SK-N-SH treated with all-trans-retinoic acid at 6 μM for 48 hours (cell line): ENCODE data around the gene STARD3.

Source experiments
- ATAC-seq: fragments of 200-7000 bp; cut with Tn5 transposase; 3 replicates; pipeline ENCODE4 v1.9.1; 2020; ENCODE audit warnings: mild to moderate bottlenecking, moderate library complexity
- ARNTL ChIP-seq: fragments of 450-650 bp; formaldehyde crosslinking; IDR thresholded peaks from 2 replicates; pipeline ENCODE4 v1.5.0; 2020; ENCODE audit warnings: low read depth, mild to moderate bottlenecking, moderate library complexity, borderline replicate concordance
- BACH2 ChIP-seq: fragments of 250-450 bp; sonication (Bioruptor Pico); IDR thresholded peaks from 2 replicates; pipeline ENCODE4 v1.9.0; 2021; ENCODE audit warnings: mild to moderate bottlenecking, borderline replicate concordance
- CREB5 ChIP-seq: fragments of 250-450 bp; sonication (Bioruptor Pico); IDR thresholded peaks from 2 replicates; pipeline ENCODE4 v1.5.1; 2020; ENCODE audit warnings: low read depth, mild to moderate bottlenecking, moderate library complexity
- CSDC2 ChIP-seq: fragments of 250-450 bp; sonication (Bioruptor Pico); IDR thresholded peaks from 2 replicates; pipeline ENCODE4 v1.5.0; 2020; ENCODE audit warnings: mild to moderate bottlenecking, moderate library complexity
- CSRNP3 ChIP-seq: fragments of 250-450 bp; sonication (Bioruptor Pico); IDR thresholded peaks from 2 replicates; pipeline ENCODE4 v1.5.1; 2021; ENCODE audit warnings: mild to moderate bottlenecking, moderate library complexity
- ESRRG ChIP-seq: fragments of 250-450 bp; sonication (Bioruptor Pico); IDR thresholded peaks from 2 replicates; pipeline ENCODE4 v1.6.1; 2021; ENCODE audit warnings: mild to moderate bottlenecking
- GLIS3 ChIP-seq: fragments of 250-450 bp; sonication (Bioruptor Pico); IDR thresholded peaks from 2 replicates; pipeline ENCODE4 v1.5.0; 2020; ENCODE audit warnings: mild to moderate bottlenecking, moderate library complexity
- ISL1 ChIP-seq: fragments of 250-450 bp; sonication (Bioruptor Pico); IDR thresholded peaks from 2 replicates; pipeline ENCODE4 v2.1.2; 2022; ENCODE audit warnings: mild to moderate bottlenecking, moderate library complexity
- OSR1 ChIP-seq: fragments of 250-450 bp; sonication (Bioruptor Pico); IDR thresholded peaks from 2 replicates; pipeline ENCODE4 v1.8.0; 2022; ENCODE audit warnings: moderate library complexity, mild to moderate bottlenecking, inconsistent platforms
- POU6F1 ChIP-seq: fragments of 250-450 bp; sonication (Bioruptor Pico); IDR thresholded peaks from 2 replicates; pipeline ENCODE4 v1.8.0; 2021; ENCODE audit warnings: low read depth, mild to moderate bottlenecking, moderate library complexity, borderline replicate concordance
- PPARA ChIP-seq: fragments of 250-450 bp; sonication (Bioruptor Pico); IDR thresholded peaks from 2 replicates; pipeline ENCODE4 v1.5.0; 2020; ENCODE audit warnings: mild to moderate bottlenecking, borderline replicate concordance
- RARB ChIP-seq: fragments of 250-450 bp; sonication (Bioruptor Pico); IDR thresholded peaks from 2 replicates; pipeline ENCODE4 v1.8.0; 2021; ENCODE audit warnings: mild to moderate bottlenecking, moderate library complexity
- TCF4 ChIP-seq: fragments of 250-450 bp; sonication (Bioruptor Pico); IDR thresholded peaks from 2 replicates; pipeline ENCODE4 v1.8.0; 2021; ENCODE audit warnings: mild to moderate bottlenecking, moderate library complexity, borderline replicate concordance
- TOX ChIP-seq: fragments of 250-450 bp; sonication (Bioruptor Pico); IDR thresholded peaks from 2 replicates; pipeline ENCODE4 v1.8.0; 2021; ENCODE audit warnings: mild to moderate bottlenecking, moderate library complexity, borderline replicate concordance
- TSHZ2 ChIP-seq: fragments of 250-450 bp; sonication (Bioruptor Pico); IDR thresholded peaks from 2 replicates; pipeline ENCODE4 v1.5.0; 2020; ENCODE audit warnings: mild to moderate bottlenecking, moderate library complexity
- ZC3H10 ChIP-seq: fragments of 250-450 bp; sonication (Bioruptor Pico); IDR thresholded peaks from 2 replicates; pipeline ENCODE4 v1.5.1; 2021; ENCODE audit warnings: mild to moderate bottlenecking, moderate library complexity
- ZFP3 ChIP-seq: fragments of 250-450 bp; sonication (Bioruptor Pico); IDR thresholded peaks from 2 replicates; pipeline ENCODE4 v1.5.0; 2020; ENCODE audit warnings: mild to moderate bottlenecking, moderate library complexity
- ZFP30 ChIP-seq: fragments of 450-650 bp; formaldehyde crosslinking; IDR thresholded peaks from 2 replicates; pipeline ENCODE4 v1.5.0; 2022; ENCODE audit warnings: mild to moderate bottlenecking, moderate library complexity
- ZNF565 ChIP-seq: fragments of 450-650 bp; formaldehyde crosslinking; conservative IDR thresholded peaks from 2 replicates; pipeline ENCODE4 v1.5.0; 2020; ENCODE audit warnings: low read depth, mild to moderate bottlenecking, moderate library complexity
- ZNF70 ChIP-seq: fragments of 450-650 bp; formaldehyde crosslinking; IDR thresholded peaks from 2 replicates; pipeline ENCODE4 v1.5.0; 2020; ENCODE audit warnings: mild to moderate bottlenecking, moderate library complexity
- ZNF8 ChIP-seq: fragments of 450-650 bp; formaldehyde crosslinking; IDR thresholded peaks from 2 replicates; pipeline ENCODE4 v1.5.0; 2020; ENCODE audit warnings: mild to moderate bottlenecking, moderate library complexity

STARD3 gene

GRCh38 chr17:39607851-39608130 is 29.2 kb upstream of the STARD3 start, which contains the start of gene NEUROD2:
TSS of gene NEUROD2 (minus strand) at chr17:39607920. CDS start at chr17:39606599, 1,321 bp downstream.
- no peak for ATAC-seq

GRCh38 chr17:39608142-39608981 is 28.6 kb upstream of the STARD3 start:
- ATAC-seq = no peak
- TF ChIP-seq PPARA (CRISPR knock-in tag) (no peak), CREB5 (CRISPR knock-in tag) (no peak), CSDC2 (CRISPR knock-in tag) (no peak), ZNF70 (CRISPR knock-in tag) (no peak), ZFP3 (no peak), POU6F1 (CRISPR knock-in tag) (no peak), ARNTL (CRISPR knock-in tag) (no peak), ZNF8 (CRISPR knock-in tag) (no peak), ZNF565 (CRISPR knock-in tag) (no peak), TCF4 (no peak), RARB (CRISPR knock-in tag) (no peak), ZFP30 (CRISPR knock-in tag) (no peak)

More at GRCh38 chr17:39607851-39608130, 29.2 kb upstream of the STARD3 start, which contains the start of gene NEUROD2:
- no peak for TF ChIP-seq OSR1 (CRISPR knock-in tag)
- TF ChIP-seq CSRNP3 (CRISPR knock-in tag) = no peak
- no peak for TF ChIP-seq CREB5 (CRISPR knock-in tag)
- no peak for TF ChIP-seq TOX (CRISPR knock-in tag)
- no peak for TF ChIP-seq TSHZ2 (CRISPR knock-in tag)
- no peak for TF ChIP-seq POU6F1 (CRISPR knock-in tag)
- no peak for TF ChIP-seq ESRRG (CRISPR knock-in tag)
- no peak for TF ChIP-seq ISL1
- TF ChIP-seq TCF4 = no peak
- TF ChIP-seq CSDC2 (CRISPR knock-in tag) = no peak
- no peak for TF ChIP-seq ZNF8 (CRISPR knock-in tag)
- no peak for TF ChIP-seq ZNF70 (CRISPR knock-in tag)
- TF ChIP-seq GLIS3 (CRISPR knock-in tag) = no peak
- TF ChIP-seq ZC3H10 (CRISPR knock-in tag) = no peak
- no peak for TF ChIP-seq ZFP30 (CRISPR knock-in tag)
- no peak for TF ChIP-seq ZNF565 (CRISPR knock-in tag)
- no peak for TF ChIP-seq BACH2 (CRISPR knock-in tag)
- TF ChIP-seq ARNTL (CRISPR knock-in tag) = no peak
- TF ChIP-seq, all 23 proteins: peak for 0
